ENCODE results near the gene COPG1. TPM values are rescaled to one million over a fixed set of nuclear protein-coding genes. Genes with fewer than 3 reads are reported as not detected.
A peak's percentile ranks its signal among the peaks of the same experiment; 100 is the strongest.

COPG1 gene
- total RNA-seq, 1 donor from 2014 or later, result 159 TPM

DNA sequence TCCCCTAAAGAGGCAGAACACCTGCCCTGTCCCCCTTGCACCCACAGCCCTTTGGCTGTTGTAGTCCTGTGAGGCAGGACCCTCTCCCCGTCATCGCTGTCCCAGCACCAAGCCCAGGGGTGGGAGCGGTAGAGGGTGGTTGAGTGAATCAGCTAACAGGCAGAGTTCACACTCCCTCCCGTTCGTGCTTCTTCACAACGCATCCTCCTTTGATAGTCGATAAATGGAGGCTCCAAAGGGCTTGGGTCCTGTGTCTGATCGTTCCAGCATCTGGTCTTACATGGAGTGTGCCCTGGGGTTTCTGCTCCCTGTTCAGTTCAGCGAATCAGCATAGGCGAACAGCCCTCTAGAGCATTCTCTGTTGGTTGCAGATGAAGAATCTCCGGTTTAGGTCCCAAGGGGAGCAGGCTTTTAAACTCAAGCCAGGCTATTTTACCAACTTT, 28.4 kb downstream of the COPG1 start:
- Histone ChIP-seq H3K27me3 (ENCODE audit: control insufficient read depth, insufficient read depth, low read length) (no peaks in the 10 kb centered on the region), H3K4me3 (ENCODE audit: low read depth, low read length) (no peak overlapping the region), H3K36me3 (ENCODE audit: control insufficient read depth, insufficient read depth, low read length) (no peaks in the 10 kb centered on the region)
- TF ChIP-seq, protein P1, sequence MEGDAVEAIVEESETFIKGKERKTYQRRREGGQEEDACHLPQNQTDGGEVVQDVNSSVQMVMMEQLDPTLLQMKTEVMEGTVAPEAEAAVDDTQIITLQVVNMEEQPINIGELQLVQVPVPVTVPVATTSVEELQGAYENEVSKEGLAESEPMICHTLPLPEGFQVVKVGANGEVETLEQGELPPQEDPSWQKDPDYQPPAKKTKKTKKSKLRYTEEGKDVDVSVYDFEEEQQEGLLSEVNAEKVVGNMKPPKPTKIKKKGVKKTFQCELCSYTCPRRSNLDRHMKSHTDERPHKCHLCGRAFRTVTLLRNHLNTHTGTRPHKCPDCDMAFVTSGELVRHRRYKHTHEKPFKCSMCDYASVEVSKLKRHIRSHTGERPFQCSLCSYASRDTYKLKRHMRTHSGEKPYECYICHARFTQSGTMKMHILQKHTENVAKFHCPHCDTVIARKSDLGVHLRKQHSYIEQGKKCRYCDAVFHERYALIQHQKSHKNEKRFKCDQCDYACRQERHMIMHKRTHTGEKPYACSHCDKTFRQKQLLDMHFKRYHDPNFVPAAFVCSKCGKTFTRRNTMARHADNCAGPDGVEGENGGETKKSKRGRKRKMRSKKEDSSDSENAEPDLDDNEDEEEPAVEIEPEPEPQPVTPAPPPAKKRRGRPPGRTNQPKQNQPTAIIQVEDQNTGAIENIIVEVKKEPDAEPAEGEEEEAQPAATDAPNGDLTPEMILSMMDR (IDR thresholded peaks at IDR 0.05; ENCODE audit: insufficient read depth, low read length, poor library complexity, severe bottlenecking), result no peak
- DNase-seq (ENCODE audit: low read depth), result no peak

DNA sequence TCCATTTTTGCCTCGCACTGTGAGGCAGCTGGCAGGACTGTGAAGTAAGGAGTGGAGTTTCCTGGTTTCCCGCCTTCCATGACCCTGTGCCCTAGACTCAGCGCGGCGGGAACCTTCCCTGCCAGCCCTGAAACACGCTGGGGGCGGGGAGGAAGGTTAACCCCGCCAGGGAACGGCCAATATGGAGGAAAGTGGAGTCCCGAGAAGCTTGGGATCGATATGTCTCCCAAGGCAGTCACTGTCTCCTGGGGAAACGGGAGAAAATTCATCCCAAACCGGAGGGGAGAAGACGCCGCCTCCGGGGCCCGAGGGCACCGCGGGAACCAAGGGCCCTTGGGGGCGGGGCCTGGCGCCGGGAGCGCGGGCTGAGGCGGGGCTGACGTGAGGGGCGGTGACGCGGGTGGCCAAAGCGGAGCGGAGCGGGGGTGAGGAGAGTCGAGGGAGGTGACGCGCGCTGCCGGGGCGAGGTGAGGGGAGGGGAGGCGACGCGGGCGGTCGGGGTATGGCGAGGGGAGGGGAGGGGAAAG, 29.1 kb downstream of the COPG1 start, which contains the start of gene HMCES:
HMCES (plus strand) TSS at position 432 of the 527 bp plus-strand sequence. CDS start 863 bp downstream, outside the sequence.
- peak; percentile 35 for DNase-seq (ENCODE audit: low read depth)
- peak within 1 kb of the TSS; percentile 80 for H3K4me3 ChIP-seq (ENCODE audit: low read depth, low read length)
- no peaks in the 10 kb centered on the region for H3K27me3 ChIP-seq (ENCODE audit: control insufficient read depth, insufficient read depth, low read length)
- H3K36me3 ChIP-seq (ENCODE audit: control insufficient read depth, insufficient read depth, low read length), result no peaks in the 10 kb centered on the region
- TF ChIP-seq, protein P1 (IDR thresholded peaks at IDR 0.05; ENCODE audit: insufficient read depth, low read length, poor library complexity, severe bottlenecking), result no peak

DNA sequence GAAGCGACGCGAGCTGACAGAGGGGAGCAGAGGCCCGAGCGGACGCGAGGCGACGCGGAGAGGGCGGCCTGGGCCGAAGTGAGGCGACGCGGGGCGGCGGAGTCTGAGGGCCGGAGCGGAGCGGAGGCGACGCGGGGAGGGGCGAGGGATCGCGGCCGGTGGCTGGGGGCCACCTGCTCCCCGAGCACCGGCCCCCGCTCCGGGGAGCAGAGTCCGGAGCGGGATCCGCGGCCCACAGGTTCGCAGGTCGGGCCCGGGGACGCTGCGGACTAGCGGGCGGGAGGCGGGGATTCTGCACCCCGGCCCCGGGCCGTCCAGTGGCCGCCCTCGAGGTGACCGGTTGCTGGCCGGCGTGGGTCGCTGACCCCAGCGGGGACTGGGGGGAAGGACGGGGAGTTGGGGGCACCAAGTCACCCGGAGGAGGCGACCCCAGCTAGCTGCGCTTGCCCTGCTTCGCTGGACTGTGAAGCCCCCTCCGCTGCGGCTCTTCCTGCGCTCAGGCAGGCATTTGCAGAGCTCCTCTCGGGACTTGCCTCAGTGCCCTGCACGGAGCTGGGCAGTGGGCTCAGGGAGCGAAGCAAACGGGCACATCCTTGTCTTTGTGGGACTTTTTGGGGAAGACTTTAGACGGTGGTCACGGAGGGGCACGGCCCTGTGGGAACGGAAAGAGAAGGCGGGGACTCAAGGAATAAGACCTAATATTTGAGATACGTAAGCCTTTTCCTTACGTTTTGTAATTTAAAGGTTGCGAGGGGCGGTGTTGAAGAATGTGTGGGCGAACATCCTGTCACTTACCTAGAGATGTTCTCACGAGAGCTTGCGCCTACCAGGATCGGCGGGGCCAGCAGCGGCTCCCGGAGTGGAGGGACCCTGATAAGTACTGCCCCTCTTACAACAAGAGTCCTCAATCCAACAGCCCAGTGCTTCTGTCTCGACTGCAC, 29.8 kb downstream of the COPG1 start:
- Histone ChIP-seq H3K4me3 (ENCODE audit: low read depth, low read length) (peak overlapping the region; percentile 80), H3K36me3 (ENCODE audit: control insufficient read depth, insufficient read depth, low read length) (no peaks in the 10 kb centered on the region), H3K27me3 (ENCODE audit: control insufficient read depth, insufficient read depth, low read length) (no peaks in the 10 kb centered on the region)
- peak; percentile 35 for DNase-seq (ENCODE audit: low read depth)
- TF ChIP-seq, protein P1 (IDR thresholded peaks at IDR 0.05; ENCODE audit: insufficient read depth, low read length, poor library complexity, severe bottlenecking), result no peak

DNA sequence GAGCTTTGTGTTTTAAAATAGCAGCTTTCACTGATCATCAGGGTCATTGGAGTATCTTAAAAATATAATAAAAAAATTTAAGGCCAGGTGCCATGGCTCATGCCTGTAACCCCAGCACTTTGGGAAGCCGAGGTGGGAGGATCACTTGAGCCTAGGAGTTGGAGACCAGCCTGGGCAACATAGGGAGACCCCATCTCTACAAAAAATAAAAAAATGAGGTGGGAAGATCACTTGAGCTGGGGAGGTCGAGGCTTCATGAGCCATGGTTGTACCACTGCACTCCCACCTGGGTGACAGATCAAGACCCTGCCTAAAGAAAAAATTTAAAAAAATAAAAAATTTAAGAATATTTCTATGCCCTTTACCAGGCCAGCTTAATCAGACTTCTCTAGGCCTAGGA, 30.8 kb downstream of the COPG1 start:
- DNase-seq (ENCODE audit: low read depth), result no peak
- TF ChIP-seq, protein P1 (IDR thresholded peaks at IDR 0.05; ENCODE audit: insufficient read depth, low read length, poor library complexity, severe bottlenecking), result no peak
- H3K36me3 ChIP-seq (ENCODE audit: control insufficient read depth, insufficient read depth, low read length), result no peaks in the 10 kb centered on the region
- no peak overlapping the region for H3K4me3 ChIP-seq (ENCODE audit: low read depth, low read length)
- H3K27me3 ChIP-seq (ENCODE audit: control insufficient read depth, insufficient read depth, low read length), result no peaks in the 10 kb centered on the region

DNA sequence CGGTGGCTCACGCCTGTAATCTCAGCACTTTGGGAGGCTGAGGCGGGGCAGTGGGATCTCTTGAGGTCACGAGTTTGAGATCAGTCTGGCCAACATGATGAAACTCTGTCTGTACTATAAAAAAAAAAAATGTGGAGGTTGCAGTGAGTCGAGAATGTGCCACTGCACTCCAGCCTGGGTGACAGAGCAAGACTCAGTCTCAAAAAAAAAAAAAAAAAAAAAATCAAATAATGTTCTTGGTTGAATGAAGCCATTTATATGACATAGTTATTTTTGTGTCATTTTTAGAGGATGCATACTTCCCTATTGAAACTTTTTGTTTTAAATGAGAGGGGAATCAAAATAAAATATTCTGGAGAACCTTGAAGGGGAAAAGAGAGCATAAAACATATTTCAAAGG, 32.3 kb downstream of the COPG1 start:
- H3K27me3 ChIP-seq (ENCODE audit: control insufficient read depth, insufficient read depth, low read length), result no peaks in the 10 kb centered on the region
- TF ChIP-seq, protein P1 (IDR thresholded peaks at IDR 0.05; ENCODE audit: insufficient read depth, low read length, poor library complexity, severe bottlenecking), result no peak
- no peaks in the 10 kb centered on the region for H3K36me3 ChIP-seq (ENCODE audit: control insufficient read depth, insufficient read depth, low read length)
- no peak overlapping the region for H3K4me3 ChIP-seq (ENCODE audit: low read depth, low read length)
- DNase-seq (ENCODE audit: low read depth), result no peak
